Activated CD4-positive, alpha-beta T cell treated with anti-CD3 and anti-CD28 coated beads, Interleukin-2, amount 10 ng/mL, durations not matched to agents 24 days and 14 days (primary cell): ENCODE measurements around the gene SUSD6. TPM values are rescaled to one million over a fixed set of nuclear protein-coding genes. Genes with fewer than 3 reads are reported as not detected.

ENCODE experiments used
- DNase-seq: peaks from one replicate; pipeline ENCODE4 v3.0.0; 2022
- H3K27ac Mint-ChIP-seq: one replicate; pipeline ENCODE4 v1.8.0; 2022; ENCODE audit warnings: mild to moderate bottlenecking, mixed read lengths
- H3K27me3 Mint-ChIP-seq: one replicate; pipeline ENCODE4 v1.8.0; 2022; ENCODE audit warnings: mixed read lengths
- H3K36me3 Mint-ChIP-seq: one replicate; pipeline ENCODE4 v1.8.0; 2022; ENCODE audit warnings: low read depth, mild to moderate bottlenecking, mixed read lengths
- H3K4me1 Mint-ChIP-seq: one replicate; pipeline ENCODE4 v1.8.0; 2021; ENCODE audit warnings: mixed read lengths
- H3K4me3 Mint-ChIP-seq: one replicate; pipeline ENCODE4 v1.8.0; 2022; ENCODE audit warnings: mild to moderate bottlenecking, moderate library complexity, mixed read lengths
- H3K9me3 Mint-ChIP-seq: one replicate; pipeline ENCODE4 v1.8.0; 2021; ENCODE audit warnings: mixed read lengths
- intact Hi-C: fragments of 100-400 bp; cut with micrococcal nuclease; formaldehyde crosslinking; loops from one replicate; pipeline ENCODE4 v1.15.1; 2023
- total RNA-seq: library from RNA; stranded (reverse); gene quantifications from 2 replicates; pipeline ENCODE4 v1.2.3, GENCODE V29; 2022

SUSD6 gene
- total RNA-seq, 1 donor from 2014 or later = 78.9 TPM

GRCh38 chr14:69652942-69653684 is 41.7 kb downstream of the SUSD6 start:
- intact Hi-C loops = no loop called here
- H3K4me3 Mint-ChIP-seq = peak overlapping the region; percentile 6
- H3K36me3 Mint-ChIP-seq = peaks cover 22% of the 10 kb centered on the region

DNA sequence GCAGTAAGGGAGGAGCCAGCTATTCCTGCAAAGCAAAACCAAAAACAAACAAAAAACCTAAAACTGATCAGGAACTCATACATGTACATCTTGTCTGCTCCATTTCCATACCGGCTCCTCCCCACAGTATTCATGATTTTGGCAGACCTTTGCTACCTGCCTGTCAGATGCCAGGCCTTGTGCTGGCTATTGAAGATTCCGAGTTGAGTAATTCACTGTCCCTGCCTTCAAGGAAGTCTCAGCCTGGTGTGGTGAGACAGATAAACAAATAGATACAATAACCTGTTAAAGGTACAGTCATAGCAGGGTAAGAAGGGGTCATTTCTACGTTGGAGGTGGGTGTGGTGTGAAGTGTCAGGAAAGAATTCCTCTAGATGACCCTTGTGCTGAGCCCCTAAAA is 42.7 kb downstream of the SUSD6 start:
- intact Hi-C loops = no loop called here
- H3K9me3 Mint-ChIP-seq = no peaks in the 10 kb centered on the region
- no peaks in the 10 kb centered on the region for H3K27me3 Mint-ChIP-seq
- H3K27ac Mint-ChIP-seq = peak overlapping the region; percentile 32
- peaks cover 32% of the 10 kb centered on the region for H3K36me3 Mint-ChIP-seq
- no peak overlapping the region for H3K4me3 Mint-ChIP-seq
- no peak for DNase-seq
- peaks cover 72% of the 10 kb centered on the region for H3K4me1 Mint-ChIP-seq

More at GRCh38 chr14:69652942-69653684, 41.7 kb downstream of the SUSD6 start:
- H3K9me3 Mint-ChIP-seq = no peaks in the 10 kb centered on the region
- H3K27me3 Mint-ChIP-seq = no peaks in the 10 kb centered on the region
- peak; percentile 56 for DNase-seq
- H3K27ac Mint-ChIP-seq = peak overlapping the region; percentile 80
- peaks cover 72% of the 10 kb centered on the region for H3K4me1 Mint-ChIP-seq

GRCh38 chr14:69657950-69658355 is 46.6 kb downstream of the SUSD6 start:
- Mint-ChIP-seq H3K36me3 (peaks cover 59% of the 10 kb centered on the region), H3K4me1 (peaks cover 70% of the 10 kb centered on the region), H3K9me3 (no peaks in the 10 kb centered on the region), H3K27me3 (no peaks in the 10 kb centered on the region), H3K4me3 (no peak overlapping the region), H3K27ac (peak overlapping the region; percentile 90)
- intact Hi-C loops = loop anchor here (2.0 kb wide), 1 partner anchor 15 kb away; no protein-coding TSS in a partner anchor
- DNase-seq = no peak

- H3K36me3 Mint-ChIP-seq = peaks cover 65% of the 10 kb centered on the region
- intact Hi-C loops = loop anchor here (2.0 kb wide), 1 partner anchor 16 kb away; no protein-coding TSS in a partner anchor
- H3K27me3 Mint-ChIP-seq = no peaks in the 10 kb centered on the region
- peak overlapping the region; percentile 90 for H3K27ac Mint-ChIP-seq
- no peak for DNase-seq
- no peaks in the 10 kb centered on the region for H3K9me3 Mint-ChIP-seq
- peaks cover 72% of the 10 kb centered on the region for H3K4me1 Mint-ChIP-seq
- H3K4me3 Mint-ChIP-seq = peak overlapping the region; percentile 2
These were observed 47.4 kb downstream of the SUSD6 start for GRCh38 chr14:69658664-69659261.

DNA sequence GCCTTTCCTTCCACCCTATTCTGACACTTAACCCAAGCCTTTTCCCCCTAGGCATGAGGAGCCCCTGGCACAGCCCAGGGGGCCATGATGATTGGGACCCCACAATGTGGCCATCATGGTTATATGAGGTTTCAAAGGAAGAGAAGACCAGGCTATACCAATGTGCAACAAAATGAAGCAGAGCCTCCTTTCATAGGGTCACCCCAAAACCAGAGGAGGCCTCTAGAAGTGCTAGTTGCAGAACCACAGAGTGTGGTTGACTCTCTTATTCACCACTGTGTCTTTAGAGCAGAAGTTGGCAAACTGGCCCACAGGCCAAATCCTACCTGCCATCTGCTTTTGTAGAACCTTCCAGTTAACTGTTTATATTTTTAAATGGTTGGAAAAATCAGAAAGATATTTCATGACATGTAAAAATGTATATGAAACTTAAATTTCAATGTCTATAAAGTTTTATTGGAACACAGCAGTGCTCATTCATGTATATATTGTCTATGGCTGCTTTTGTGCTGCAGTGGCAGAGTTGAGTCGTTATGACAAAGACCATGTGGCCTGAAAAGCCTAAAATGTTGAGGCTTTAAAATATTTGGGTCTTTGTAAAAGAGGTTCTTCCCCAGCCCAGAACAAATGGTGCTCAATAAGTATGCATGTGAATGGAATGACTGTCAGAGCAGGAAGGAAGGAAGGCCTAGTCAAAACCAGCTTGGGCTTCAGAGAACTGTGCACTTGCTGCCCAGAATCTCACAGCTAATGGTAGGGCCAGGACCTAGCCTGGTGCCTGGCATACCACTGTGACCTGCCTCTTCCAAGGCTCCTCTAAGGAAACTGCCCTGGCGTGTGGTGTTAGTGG is 49.2 kb downstream of the SUSD6 start:
- H3K9me3 Mint-ChIP-seq = no peaks in the 10 kb centered on the region
- DNase-seq = peak; percentile 69
- peaks cover 69% of the 10 kb centered on the region for H3K36me3 Mint-ChIP-seq
- H3K4me1 Mint-ChIP-seq = peaks cover 71% of the 10 kb centered on the region
- H3K27me3 Mint-ChIP-seq = no peaks in the 10 kb centered on the region
- peak overlapping the region; percentile 90 for H3K27ac Mint-ChIP-seq
- H3K4me3 Mint-ChIP-seq = peak overlapping the region; percentile 49
- intact Hi-C loops = loop anchor here (1.0 kb wide), 1 partner anchor 16 kb away; no protein-coding TSS in a partner anchor

DNA sequence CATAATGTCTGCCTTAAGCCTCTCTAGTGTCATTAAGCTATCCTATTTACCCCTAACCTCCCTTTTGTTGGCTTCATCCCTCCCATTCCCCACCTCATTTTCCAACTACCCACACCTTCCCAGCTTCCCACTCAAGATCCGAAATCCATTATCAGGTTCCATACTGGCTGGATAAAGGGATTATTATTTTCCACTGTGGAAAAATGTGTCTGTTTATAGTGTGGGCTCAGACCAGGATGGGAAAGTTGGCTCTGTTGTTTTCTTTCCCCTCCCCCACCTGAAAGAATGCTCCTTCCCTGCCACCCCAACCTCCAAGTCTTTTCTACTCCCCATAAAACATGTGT is 49.8 kb downstream of the SUSD6 start:
- intact Hi-C loops = no loop called here

DNA sequence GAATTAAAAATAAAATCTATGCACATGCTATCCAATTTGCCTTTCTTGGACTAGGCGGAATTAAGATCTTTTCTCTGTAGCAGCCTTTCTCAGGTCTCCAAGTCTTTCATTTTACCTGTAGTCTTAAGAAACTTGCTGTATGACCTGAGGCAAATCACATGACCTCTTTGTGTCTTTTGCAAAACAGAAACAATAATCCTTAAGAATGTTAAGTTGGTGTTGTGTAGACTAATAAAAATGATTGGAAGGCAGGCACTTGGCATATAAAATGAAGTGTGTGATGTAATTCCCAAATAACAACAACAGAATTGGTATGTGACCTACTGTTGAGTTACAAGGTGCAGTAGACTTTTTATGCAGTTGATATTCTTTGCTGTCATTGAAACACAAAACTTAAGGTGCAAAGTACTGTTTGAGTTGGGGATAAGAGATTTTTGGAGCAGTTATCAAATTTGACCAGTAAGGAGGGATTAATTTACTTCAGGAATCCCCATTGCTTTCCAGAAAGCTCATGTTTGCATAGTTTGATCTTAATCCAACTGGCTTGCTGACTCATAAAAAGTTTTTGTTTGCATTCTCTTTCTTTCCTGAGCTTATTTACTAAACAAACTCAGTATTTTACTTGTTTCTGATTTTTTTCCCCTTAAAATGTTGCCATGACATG is 51.4 kb downstream of the SUSD6 start:
- peaks cover 78% of the 10 kb centered on the region for H3K4me1 Mint-ChIP-seq
- peak overlapping the region; percentile 61 for H3K27ac Mint-ChIP-seq
- DNase-seq = no peak
- no peaks in the 10 kb centered on the region for H3K9me3 Mint-ChIP-seq
- no peak overlapping the region for H3K4me3 Mint-ChIP-seq
- no peaks in the 10 kb centered on the region for H3K27me3 Mint-ChIP-seq
- intact Hi-C loops = no loop called here
- peaks cover 71% of the 10 kb centered on the region for H3K36me3 Mint-ChIP-seq

More for the DNA sequence above, 49.8 kb downstream of the SUSD6 start:
- no peak for DNase-seq
- no peaks in the 10 kb centered on the region for H3K27me3 Mint-ChIP-seq
- H3K9me3 Mint-ChIP-seq = no peaks in the 10 kb centered on the region
- H3K36me3 Mint-ChIP-seq = peaks cover 70% of the 10 kb centered on the region
- H3K27ac Mint-ChIP-seq = peak overlapping the region; percentile 90
- peaks cover 73% of the 10 kb centered on the region for H3K4me1 Mint-ChIP-seq
- peak overlapping the region; percentile 20 for H3K4me3 Mint-ChIP-seq

DNA sequence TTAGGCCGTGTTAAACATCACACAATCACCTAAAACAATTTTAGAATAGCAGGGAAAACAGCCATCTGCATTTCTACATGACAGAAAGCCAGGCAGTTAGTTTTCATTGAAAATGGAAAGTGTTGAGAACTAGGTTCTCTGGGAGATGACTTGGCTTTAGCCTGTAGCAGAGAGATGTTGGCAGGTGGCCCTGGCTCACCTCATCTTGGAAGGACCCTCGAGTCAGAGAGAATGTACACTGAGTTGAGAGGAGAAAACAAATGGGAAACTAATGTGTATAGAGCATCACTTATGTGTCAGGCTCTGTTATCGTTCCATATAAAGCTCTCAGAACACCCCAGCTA is 51.9 kb downstream of the SUSD6 start:
- no peak for DNase-seq
- peak overlapping the region; percentile 58 for H3K27ac Mint-ChIP-seq
- H3K4me3 Mint-ChIP-seq = no peak overlapping the region
- no peaks in the 10 kb centered on the region for H3K27me3 Mint-ChIP-seq
- intact Hi-C loops = no loop called here
- H3K9me3 Mint-ChIP-seq = no peaks in the 10 kb centered on the region
- peaks cover 78% of the 10 kb centered on the region for H3K4me1 Mint-ChIP-seq
- H3K36me3 Mint-ChIP-seq = peaks cover 68% of the 10 kb centered on the region

DNA sequence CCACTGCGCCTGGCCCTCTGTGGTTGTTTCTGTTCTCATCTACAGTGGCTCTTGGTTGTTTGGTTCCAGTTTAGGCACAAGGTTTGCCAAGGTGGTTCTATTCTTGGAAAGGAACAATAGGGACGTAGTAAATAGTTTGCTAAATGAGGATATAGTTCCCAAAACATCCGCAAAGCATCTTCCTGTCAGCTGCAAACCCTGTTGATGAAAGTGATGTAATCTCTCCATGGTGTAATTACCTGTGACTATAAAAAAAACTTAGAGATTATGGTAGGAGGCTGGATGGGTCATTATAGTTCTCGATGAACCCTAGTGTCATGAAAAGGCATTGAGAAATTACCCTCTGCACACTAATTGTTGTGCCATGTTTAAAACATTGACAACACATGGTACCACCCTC is 52.9 kb downstream of the SUSD6 start:
- no peak overlapping the region for H3K27ac Mint-ChIP-seq
- no peaks in the 10 kb centered on the region for H3K27me3 Mint-ChIP-seq
- H3K4me1 Mint-ChIP-seq = peaks cover 73% of the 10 kb centered on the region
- DNase-seq = no peak
- H3K36me3 Mint-ChIP-seq = peaks cover 63% of the 10 kb centered on the region
- intact Hi-C loops = no loop called here
- H3K4me3 Mint-ChIP-seq = no peak overlapping the region
- H3K9me3 Mint-ChIP-seq = no peaks in the 10 kb centered on the region

DNA sequence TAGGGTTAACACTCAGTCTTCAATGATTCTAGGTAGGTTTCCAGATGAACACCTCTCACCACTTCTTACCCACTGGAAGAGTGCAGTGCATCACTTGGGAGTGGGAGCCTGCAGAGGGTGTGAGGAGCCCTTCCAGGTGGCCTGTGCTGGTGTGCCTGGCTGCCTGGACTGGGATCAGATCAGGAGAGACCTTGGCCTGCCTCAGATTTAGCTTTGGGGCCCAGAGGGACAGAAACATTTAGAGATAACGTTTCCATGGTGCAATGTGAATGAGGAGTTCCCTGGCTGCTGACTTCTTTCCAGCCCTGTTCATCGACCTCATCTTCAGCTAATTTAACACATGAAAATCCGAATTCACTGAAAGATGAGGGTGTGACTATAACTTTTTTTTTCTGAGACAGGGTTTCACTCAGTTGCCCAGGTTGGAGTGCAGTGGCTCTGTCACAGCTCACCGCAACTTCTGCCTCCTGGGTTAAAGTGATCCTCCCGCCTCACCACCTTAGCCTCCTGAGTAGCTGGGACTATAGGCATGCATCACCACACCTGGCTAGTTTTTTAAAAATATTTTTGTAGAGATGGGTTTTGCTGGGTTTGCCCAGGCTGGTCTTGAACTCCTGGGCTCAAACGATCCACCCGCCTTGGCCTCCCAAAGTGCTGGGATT is 53.6 kb downstream of the SUSD6 start:
- intact Hi-C loops = no loop called here
- peaks cover 76% of the 10 kb centered on the region for H3K4me1 Mint-ChIP-seq
- DNase-seq = no peak
- no peaks in the 10 kb centered on the region for H3K27me3 Mint-ChIP-seq
- H3K9me3 Mint-ChIP-seq = no peaks in the 10 kb centered on the region
- H3K36me3 Mint-ChIP-seq = peaks cover 64% of the 10 kb centered on the region
- no peak overlapping the region for H3K4me3 Mint-ChIP-seq
- peak overlapping the region; percentile 48 for H3K27ac Mint-ChIP-seq

- peaks cover 63% of the 10 kb centered on the region for H3K36me3 Mint-ChIP-seq
- no peak overlapping the region for H3K4me3 Mint-ChIP-seq
- peak overlapping the region; percentile 64 for H3K27ac Mint-ChIP-seq
- intact Hi-C loops = no loop called here
- H3K4me1 Mint-ChIP-seq = peaks cover 76% of the 10 kb centered on the region
- no peak for DNase-seq
- no peaks in the 10 kb centered on the region for H3K9me3 Mint-ChIP-seq
- no peaks in the 10 kb centered on the region for H3K27me3 Mint-ChIP-seq
These were observed 54.2 kb downstream of the SUSD6 start for GRCh38 chr14:69665631-69666030.

DNA sequence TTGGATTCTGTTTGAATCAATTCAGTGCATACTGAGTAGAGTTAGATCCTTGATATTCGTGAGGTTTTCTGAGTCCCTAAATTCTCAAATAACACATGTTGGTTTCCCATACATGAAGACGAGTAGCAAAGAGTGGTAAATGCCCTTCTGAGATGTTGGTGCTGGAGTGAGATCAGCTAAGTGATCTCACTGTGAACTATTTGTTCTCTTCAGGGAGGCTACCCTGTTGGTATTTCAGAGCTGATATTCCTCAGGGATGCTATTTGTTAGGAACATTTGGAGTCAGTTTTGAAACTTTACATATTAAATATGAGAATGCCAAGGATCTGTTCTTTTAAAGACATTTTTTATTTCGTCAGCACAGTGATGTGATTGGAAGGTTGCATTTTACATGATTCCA is 54.7 kb downstream of the SUSD6 start:
- Mint-ChIP-seq H3K27me3 (no peaks in the 10 kb centered on the region), H3K36me3 (peaks cover 63% of the 10 kb centered on the region), H3K4me3 (no peak overlapping the region), H3K9me3 (no peaks in the 10 kb centered on the region), H3K4me1 (peaks cover 76% of the 10 kb centered on the region), H3K27ac (peak overlapping the region; percentile 54)
- no peak for DNase-seq
- intact Hi-C loops = no loop called here

GRCh38 chr14:69666690-69667211 is 55.4 kb downstream of the SUSD6 start:
- H3K27ac Mint-ChIP-seq = peak overlapping the region; percentile 79
- intact Hi-C loops = no loop called here
- peaks cover 77% of the 10 kb centered on the region for H3K4me1 Mint-ChIP-seq
- no peaks in the 10 kb centered on the region for H3K27me3 Mint-ChIP-seq
- H3K36me3 Mint-ChIP-seq = peaks cover 62% of the 10 kb centered on the region
- no peaks in the 10 kb centered on the region for H3K9me3 Mint-ChIP-seq
- no peak for DNase-seq
- peak overlapping the region; percentile 57 for H3K4me3 Mint-ChIP-seq
